T-helper 2 cell (primary cell): ENCODE measurements around the gene GLOD4.
"Not testable (repeated sequence)": the region's sequence is repeated elsewhere in the genome, so short reads cannot be mapped to it uniquely, and the experiment has no call there.

Experiments used
- DNase-seq, 5 experiments: peaks; one replicate each; pipeline versions ENCODE4 v3.0.0 to v3.0.0-alpha.2; 2012 to 2022

The GLOD4 gene

GRCh38 chr17:773016-773415 is 9.1 kb downstream of the GLOD4 start:
- DNase-seq: no peak

- no peak for DNase-seq
These were observed 15.0 kb downstream of the GLOD4 start for GRCh38 chr17:767076-767475.

DNA sequence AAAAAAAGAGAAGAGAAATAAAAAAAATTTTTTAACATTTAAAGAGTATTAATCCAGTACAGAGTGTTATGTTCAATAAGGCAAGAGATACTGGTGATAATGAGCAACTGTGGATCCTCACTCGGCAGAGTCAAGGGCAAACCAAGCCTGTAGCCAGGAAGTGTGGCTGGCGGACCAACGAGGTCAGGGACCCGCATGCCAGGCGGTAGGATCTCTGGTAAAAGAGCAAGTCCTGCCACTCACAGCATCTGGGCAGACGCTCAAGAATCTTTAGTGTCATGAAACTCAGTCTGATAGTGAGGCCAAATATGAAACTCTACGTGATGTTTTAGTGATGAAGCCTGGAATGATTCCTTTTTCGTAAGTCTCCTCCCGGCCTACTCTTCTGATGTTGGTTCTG is 21.7 kb downstream of the GLOD4 start:
- DNase-seq: no peak

DNA sequence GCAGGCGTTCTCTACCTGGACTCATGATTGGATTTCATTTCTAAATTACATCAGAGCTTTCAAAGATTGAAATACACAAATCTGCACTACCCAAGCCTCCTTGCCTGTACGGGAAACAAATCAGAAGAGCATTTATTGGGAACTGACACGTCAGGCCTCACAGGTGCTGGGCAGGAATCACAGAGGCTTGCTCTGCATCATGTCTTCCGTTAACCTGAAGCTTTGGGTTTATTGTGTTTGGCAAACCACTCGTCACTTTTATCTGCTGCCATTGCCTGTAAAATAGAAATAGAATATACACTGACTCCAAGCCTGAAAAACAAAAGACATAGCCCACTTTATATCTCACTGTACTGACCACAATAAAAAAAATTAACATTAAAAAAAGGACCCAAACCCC is 22.1 kb downstream of the GLOD4 start:
- DNase-seq: no peak

GRCh38 chr17:756010-756567 is 26.0 kb downstream of the GLOD4 start:
- not testable (repeated sequence) for DNase-seq

- not testable (repeated sequence) for DNase-seq
These were observed 26.6 kb downstream of the GLOD4 start for GRCh38 chr17:755319-755961.

DNA sequence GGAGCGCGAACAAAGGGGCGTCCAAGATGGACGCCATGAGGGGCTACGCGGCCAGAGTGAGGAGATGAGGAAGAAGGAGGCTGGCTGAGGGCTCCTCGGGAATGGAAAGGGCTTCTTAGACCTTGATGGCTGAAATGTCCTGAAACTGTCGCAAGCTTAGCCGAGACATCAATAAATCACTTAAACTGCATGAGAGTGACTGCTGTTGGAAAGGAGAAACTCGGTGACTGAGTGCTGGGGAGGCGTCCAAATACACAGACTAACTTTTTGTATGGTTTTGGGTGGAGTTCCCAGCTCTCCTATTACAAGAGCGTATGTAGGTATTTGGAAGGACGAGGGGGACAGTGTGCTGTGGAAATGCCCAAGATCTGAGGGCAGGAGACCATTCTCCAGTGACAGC is 28.7 kb downstream of the GLOD4 start:
- DNase-seq: no peak

- DNase-seq: peak in 2 of 5 experiments; percentile 15 to 66
These were observed 29.4 kb downstream of the GLOD4 start for GRCh38 chr17:752620-753219.

GRCh38 chr17:752002-752619 is 30.0 kb downstream of the GLOD4 start, which contains the start of gene GEMIN4:
Gene GEMIN4 (minus strand): TSS chr17:752264. CDS start chr17:752142, 122 bp downstream.
- peak; percentile 92 to 98 (median 94) for DNase-seq

GRCh38 chr17:751269-752001 is 30.6 kb downstream of the GLOD4 start:
- DNase-seq: peak in 3 of 5 experiments; percentile 32 to 78 (median 45)

DNA sequence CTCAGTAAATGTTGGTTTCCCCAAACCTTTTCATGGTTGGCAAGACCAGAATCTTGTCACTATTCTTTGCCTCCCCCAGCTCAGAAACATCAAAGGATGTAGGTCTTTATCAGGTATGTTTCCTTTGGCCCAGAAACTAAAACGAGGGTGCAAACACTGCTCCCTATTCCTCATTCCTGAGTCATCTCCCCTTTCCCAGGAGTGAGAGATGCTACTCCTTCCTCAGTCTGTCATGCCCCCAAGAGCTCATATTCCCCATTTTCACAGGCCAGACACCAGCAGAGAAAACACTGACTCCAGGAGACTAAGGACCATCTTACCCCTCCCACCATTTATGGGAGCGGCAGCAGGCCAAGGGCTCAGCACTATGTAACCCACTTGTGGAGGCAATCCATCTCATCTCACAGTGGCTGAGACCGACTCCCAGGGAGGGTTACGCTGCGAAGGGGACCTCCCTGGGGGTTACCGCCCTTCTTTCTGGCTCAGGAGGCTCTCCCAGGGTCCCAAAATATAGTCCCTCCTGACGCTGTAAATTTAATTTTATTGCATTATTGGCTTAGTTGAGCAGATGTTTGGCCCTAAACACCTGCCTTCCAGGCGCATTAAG is 31.5 kb downstream of the GLOD4 start:
- DNase-seq: no peak

GRCh38 chr17:749359-749758 is 32.7 kb downstream of the GLOD4 start:
- DNase-seq: not testable (repeated sequence)

GRCh38 chr17:748604-749003 is 33.5 kb downstream of the GLOD4 start:
- DNase-seq: not testable (repeated sequence)

GRCh38 chr17:746783-747629 is 35.1 kb downstream of the GLOD4 start:
- DNase-seq: no peak

- DNase-seq: no peak
These were observed 35.9 kb downstream of the GLOD4 start for GRCh38 chr17:746181-746580.

DNA sequence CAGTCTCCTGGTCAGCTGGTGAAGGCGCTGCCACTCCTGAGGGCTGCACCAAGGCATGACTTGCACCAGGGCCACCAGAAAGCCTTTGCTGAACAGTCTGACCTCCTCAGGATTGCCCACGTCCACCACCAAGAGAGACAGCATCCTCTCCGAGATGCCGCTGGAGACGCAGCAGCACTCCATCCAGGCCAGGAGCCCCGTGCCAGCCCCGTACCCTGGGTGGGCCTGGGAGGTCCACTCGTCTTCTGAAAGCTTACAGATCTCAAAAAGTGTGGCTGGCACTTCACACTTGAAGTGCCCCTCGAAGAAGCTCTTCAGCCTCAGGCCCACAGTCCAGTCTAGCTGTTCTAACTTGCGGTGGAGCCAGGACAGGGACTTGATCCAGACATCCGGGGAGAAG is 36.7 kb downstream of the GLOD4 start:
- no peak for DNase-seq

DNA sequence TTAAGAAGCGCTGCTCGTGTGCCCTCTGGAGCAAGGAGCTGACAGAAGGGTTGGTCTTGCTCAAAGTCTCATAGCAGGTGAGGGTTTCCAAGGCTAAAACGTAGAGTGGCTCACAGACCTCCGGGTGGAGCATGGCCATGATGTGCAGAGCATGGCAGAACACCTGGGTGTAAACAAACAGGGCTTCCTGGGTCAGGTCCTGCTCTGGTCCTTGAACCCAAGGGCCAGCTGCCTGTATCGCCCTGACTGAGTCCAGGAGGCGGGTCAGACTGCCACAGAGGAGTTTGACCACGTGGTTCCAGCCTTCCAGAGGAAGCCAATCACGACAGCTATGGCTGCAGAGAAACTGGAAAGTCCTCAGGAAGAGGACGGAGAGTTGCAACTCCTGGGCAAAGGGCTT is 37.1 kb downstream of the GLOD4 start:
- DNase-seq: no peak

GRCh38 chr17:743139-743538 is 38.9 kb downstream of the GLOD4 start:
- DNase-seq: no peak

DNA sequence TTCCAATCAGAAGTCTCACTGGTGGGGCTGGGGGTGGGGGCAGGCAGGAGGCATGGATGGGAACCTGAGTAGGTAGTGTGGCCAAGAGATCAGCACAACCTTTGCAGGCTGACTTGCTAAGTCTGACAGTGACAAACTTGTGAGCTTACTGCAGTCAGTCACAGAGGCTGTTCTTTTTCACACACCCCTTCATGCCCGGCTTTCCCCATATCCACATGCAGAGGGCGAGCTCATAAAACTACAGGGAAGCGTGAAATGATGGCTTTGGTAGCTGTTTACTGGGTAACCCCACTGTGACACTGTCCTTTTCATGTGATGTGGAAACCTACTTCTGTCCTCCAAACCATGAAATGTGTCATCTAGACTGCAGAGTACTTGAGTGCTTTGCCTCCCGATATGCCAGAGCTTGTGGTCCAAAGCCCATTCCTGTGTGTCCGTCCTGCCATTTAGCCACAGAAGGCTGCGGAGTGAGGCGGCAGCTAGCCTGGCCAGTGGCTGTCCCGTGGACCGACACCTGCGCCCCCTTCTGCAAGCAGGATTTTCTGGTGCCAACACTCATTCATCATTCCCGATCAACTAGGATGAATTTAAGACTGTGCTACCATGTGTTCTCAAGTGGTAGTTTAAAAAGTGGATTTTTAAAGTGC is 39.8 kb downstream of the GLOD4 start:
- no peak for DNase-seq

GRCh38 chr17:740240-741017 is 41.7 kb downstream of the GLOD4 start:
- DNase-seq: peak in 1 of 5 experiments; percentile 46
